Activated naive CD8-positive, alpha-beta T cell treated with anti-CD3 and anti-CD28 coated beads, Interleukin-2, amount 50 U/mL, for 16 hours (primary cell): ENCODE results near the gene AHNAK2.
A peak's percentile ranks its signal among the peaks of the same experiment; 100 is the strongest.
"Not testable (repeated sequence)": the region's sequence is repeated elsewhere in the genome, so short reads cannot be mapped to it uniquely, and the experiment has no call there.

Experiments used
- DNase-seq: peaks from one replicate; pipeline ENCODE4 v3.0.0-alpha.2; 2020; ENCODE audit warnings: low read depth, low spot score

AHNAK2 gene

GRCh38 chr14:104977681-104978653 lies at the start of gene AHNAK2:
Gene AHNAK2, minus strand, starts transcription at chr14:104978374. Its CDS starts 137 bp downstream, at chr14:104978237.
- DNase-seq: no peak

GRCh38 chr14:105027718-105028117 lies 49.5 kb upstream of the AHNAK2 start:
- DNase-seq: not testable (repeated sequence)

GRCh38 chr14:105026802-105027563 lies 48.8 kb upstream of the AHNAK2 start:
- no peak for DNase-seq

GRCh38 chr14:105026033-105026785 lies 48.0 kb upstream of the AHNAK2 start:
- no peak for DNase-seq

GRCh38 chr14:105025429-105025828 lies 47.3 kb upstream of the AHNAK2 start:
- DNase-seq: no peak

- no peak for DNase-seq
Observed at GRCh38 chr14:105023791-105024480, 45.8 kb upstream of the AHNAK2 start.

- no peak for DNase-seq
Observed at GRCh38 chr14:105023144-105023543, 45.0 kb upstream of the AHNAK2 start.

GRCh38 chr14:105022276-105022670 lies 44.1 kb upstream of the AHNAK2 start:
- DNase-seq: no peak

GRCh38 chr14:105021656-105022275 lies 43.6 kb upstream of the AHNAK2 start:
- no peak for DNase-seq

GRCh38 chr14:105020815-105021655 lies 42.9 kb upstream of the AHNAK2 start, which contains the start of gene CDCA4:
Gene CDCA4, minus strand, starts transcription at chr14:105021083. Its CDS starts 9,154 bp downstream, at chr14:105011929.
- DNase-seq: peak; percentile 91

- peak; percentile 28 for DNase-seq
Observed at GRCh38 chr14:105019861-105020814, 42.0 kb upstream of the AHNAK2 start.

GRCh38 chr14:105018414-105018813 lies 40.2 kb upstream of the AHNAK2 start:
- DNase-seq: no peak

- no peak for DNase-seq
Observed at GRCh38 chr14:105015905-105016304, 37.7 kb upstream of the AHNAK2 start.

GRCh38 chr14:105015242-105015641 lies 37.1 kb upstream of the AHNAK2 start:
- no peak for DNase-seq

- no peak for DNase-seq
Observed at GRCh38 chr14:105014631-105015030, 36.5 kb upstream of the AHNAK2 start.

- DNase-seq: no peak
Observed at GRCh38 chr14:105014032-105014431, 35.9 kb upstream of the AHNAK2 start.

- no peak for DNase-seq
Observed at GRCh38 chr14:105013150-105013785, 35.1 kb upstream of the AHNAK2 start.
